Body of pancreas (tissue), 4 donors: Measurements from ENCODE around the gene RASGRF1.

Experiments
- POLR2A ChIP-seq, 3 donors: fragments of 450-650 bp; IDR thresholded peaks; one replicate each; pipeline ENCODE4 v1.6.1; 2016; ENCODE audit warnings: antibody characterized with exemption in 3 of 3, mild to moderate bottlenecking in 2 of 3
- TF ChIP-seq, protein P1 (sequence below), 7 experiments: fragments of 450-650 bp in 4 of 7; fragments of 200-600 bp in 3 of 7; sonication (generic) in 3 of 7; IDR thresholded peaks; one replicate each; pipeline ENCODE4 v1.5.1; 2016 to 2019; ENCODE audit warnings: antibody characterized with exemption in 7 of 7

GRCh38 chr15:78957416-78958093 lies 133.0 kb downstream of the RASGRF1 start:
- no peak for TF ChIP-seq POLR2A (IDR thresholded peaks at IDR 0.05)
- TF ChIP-seq, protein P1, sequence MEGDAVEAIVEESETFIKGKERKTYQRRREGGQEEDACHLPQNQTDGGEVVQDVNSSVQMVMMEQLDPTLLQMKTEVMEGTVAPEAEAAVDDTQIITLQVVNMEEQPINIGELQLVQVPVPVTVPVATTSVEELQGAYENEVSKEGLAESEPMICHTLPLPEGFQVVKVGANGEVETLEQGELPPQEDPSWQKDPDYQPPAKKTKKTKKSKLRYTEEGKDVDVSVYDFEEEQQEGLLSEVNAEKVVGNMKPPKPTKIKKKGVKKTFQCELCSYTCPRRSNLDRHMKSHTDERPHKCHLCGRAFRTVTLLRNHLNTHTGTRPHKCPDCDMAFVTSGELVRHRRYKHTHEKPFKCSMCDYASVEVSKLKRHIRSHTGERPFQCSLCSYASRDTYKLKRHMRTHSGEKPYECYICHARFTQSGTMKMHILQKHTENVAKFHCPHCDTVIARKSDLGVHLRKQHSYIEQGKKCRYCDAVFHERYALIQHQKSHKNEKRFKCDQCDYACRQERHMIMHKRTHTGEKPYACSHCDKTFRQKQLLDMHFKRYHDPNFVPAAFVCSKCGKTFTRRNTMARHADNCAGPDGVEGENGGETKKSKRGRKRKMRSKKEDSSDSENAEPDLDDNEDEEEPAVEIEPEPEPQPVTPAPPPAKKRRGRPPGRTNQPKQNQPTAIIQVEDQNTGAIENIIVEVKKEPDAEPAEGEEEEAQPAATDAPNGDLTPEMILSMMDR (IDR thresholded peaks at IDR 0.05): no peak
